ENCODE results near the gene PIK3R6. TPM values are rescaled to one million over a fixed set of nuclear protein-coding genes. Genes with fewer than 3 reads are reported as not detected.
A peak's percentile ranks its signal among the peaks of the same experiment; 100 is the strongest.
"Not testable (repeated sequence)": the region's sequence is repeated elsewhere in the genome, so short reads cannot be mapped to it uniquely, and the experiment has no call there.

The PIK3R6 gene
- total RNA-seq, 1 experiment from 2014 or later = not detected

DNA sequence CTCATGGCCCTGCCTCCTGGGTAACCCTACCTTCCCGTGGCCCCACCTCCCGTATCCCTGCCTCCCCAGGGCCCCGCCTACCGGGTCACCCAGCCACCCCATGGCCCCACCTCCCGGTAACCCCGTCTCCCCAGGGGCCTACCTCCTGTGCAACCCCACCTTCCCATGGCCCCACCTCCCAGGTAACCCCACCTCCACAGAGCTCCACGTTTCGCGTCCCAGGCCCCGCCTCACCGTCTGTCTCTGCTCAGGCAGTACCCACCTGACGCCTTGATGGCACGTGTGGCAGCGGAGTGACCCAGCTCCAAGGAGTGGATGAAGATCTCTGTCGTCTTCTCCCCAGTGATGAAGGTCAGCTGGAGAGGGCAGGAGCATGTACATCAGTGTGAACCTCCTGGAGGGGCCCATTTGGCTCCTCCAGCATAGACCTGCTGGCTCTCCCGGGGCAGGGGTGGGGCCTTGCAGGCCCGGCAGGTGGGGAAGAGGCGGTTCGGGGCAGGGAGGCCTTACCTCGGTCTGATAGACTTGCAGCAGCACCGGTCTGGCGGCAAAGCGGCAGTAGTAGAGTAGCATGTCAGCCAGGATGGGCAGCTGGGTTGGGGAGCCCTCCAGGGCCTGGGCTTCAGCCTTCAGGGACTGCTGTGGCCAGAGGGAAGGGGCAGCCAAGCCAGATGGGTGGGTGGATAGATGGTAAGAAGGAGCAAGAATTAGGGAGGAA lies 18.7 kb upstream of the PIK3R6 start:
- H2AK5ac ChIP-seq (ENCODE audit: insufficient read length, low read length) = no peak overlapping the region
- H3K14ac ChIP-seq (ENCODE audit: insufficient read depth, low read length) = no peak overlapping the region
- no peak overlapping the region; a peak in 1 of 7 replicates for H3K27ac Mint-ChIP-seq
- peak; percentile 84 for DNase-seq
- no peak overlapping the region for H4K91ac ChIP-seq (ENCODE audit: insufficient read length, low read depth, low read length)
- H4K20me1 ChIP-seq (ENCODE audit: control insufficient read depth, insufficient read depth, insufficient read length) = no peaks in the 10 kb centered on the region
- H2BK15ac ChIP-seq (ENCODE audit: low read depth, low read length) = no peak overlapping the region
- no peak overlapping the region for H3K9ac ChIP-seq (ENCODE audit: extremely low read depth, insufficient read length, low read length)
- H2BK120ac ChIP-seq (ENCODE audit: low read depth, low read length, poor library complexity, severe bottlenecking) = no peak overlapping the region
- no peak overlapping the region for H3K23ac ChIP-seq (ENCODE audit: insufficient read length, low read depth, low read length)
- H3K23me2 ChIP-seq (ENCODE audit: insufficient read length, low read depth, low read length, poor library complexity, severe bottlenecking) = no peaks in the 10 kb centered on the region
- no peaks in the 10 kb centered on the region; a peak in 1 of 5 replicates for H3K9me3 Mint-ChIP-seq
- no CpG with 5 or more reads among the region's 23 CpGs for WGBS (ENCODE audit: extremely low coverage, insufficient read length, low lambda C conversion rate)
- no peak overlapping the region for H2BK5ac ChIP-seq (ENCODE audit: insufficient read length, low read length)
- no peak overlapping the region for H3K4ac ChIP-seq (ENCODE audit: low read depth, low read length)
- TF ChIP-seq, protein P1, sequence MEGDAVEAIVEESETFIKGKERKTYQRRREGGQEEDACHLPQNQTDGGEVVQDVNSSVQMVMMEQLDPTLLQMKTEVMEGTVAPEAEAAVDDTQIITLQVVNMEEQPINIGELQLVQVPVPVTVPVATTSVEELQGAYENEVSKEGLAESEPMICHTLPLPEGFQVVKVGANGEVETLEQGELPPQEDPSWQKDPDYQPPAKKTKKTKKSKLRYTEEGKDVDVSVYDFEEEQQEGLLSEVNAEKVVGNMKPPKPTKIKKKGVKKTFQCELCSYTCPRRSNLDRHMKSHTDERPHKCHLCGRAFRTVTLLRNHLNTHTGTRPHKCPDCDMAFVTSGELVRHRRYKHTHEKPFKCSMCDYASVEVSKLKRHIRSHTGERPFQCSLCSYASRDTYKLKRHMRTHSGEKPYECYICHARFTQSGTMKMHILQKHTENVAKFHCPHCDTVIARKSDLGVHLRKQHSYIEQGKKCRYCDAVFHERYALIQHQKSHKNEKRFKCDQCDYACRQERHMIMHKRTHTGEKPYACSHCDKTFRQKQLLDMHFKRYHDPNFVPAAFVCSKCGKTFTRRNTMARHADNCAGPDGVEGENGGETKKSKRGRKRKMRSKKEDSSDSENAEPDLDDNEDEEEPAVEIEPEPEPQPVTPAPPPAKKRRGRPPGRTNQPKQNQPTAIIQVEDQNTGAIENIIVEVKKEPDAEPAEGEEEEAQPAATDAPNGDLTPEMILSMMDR (conservative IDR thresholded peaks at IDR 0.05) = no peak
- H3K27me3 ChIP-seq (ENCODE audit: insufficient read depth, low read length) = no peaks in the 10 kb centered on the region
- H3K4me1 Mint-ChIP-seq = peaks cover 2 to 8% of the 10 kb centered on the region in 2 experiments; a peak in 3 of 4 replicates
- no peak overlapping the region; a peak in 1 of 5 replicates for H3K4me3 Mint-ChIP-seq
- H3K56ac ChIP-seq (ENCODE audit: insufficient read length, low read depth, low read length) = no peak overlapping the region
- no peaks in the 10 kb centered on the region for H3K79me2 ChIP-seq (ENCODE audit: insufficient read depth, low read length)
- no peak overlapping the region for H2BK20ac ChIP-seq (ENCODE audit: low read depth, low read length, poor library complexity, severe bottlenecking)
- no peaks in the 10 kb centered on the region; the same call in none of the 2 replicates for H3K27me3 Mint-ChIP-seq (ENCODE audit: low read depth)
- no peak overlapping the region for H3T11ph ChIP-seq (ENCODE audit: low read length)
- no peak overlapping the region for H4K8ac ChIP-seq (replicated peaks; ENCODE audit: insufficient read length, low read depth, low read length)
- H3K4me2 ChIP-seq (ENCODE audit: insufficient read depth, insufficient read length, low read length) = no peak overlapping the region
- no peaks in the 10 kb centered on the region for H3K9me3 ChIP-seq (ENCODE audit: control insufficient read depth, low read depth, low read length)
- H2AFZ ChIP-seq (ENCODE audit: low read length) = no peak overlapping the region
- H3K36me3 Mint-ChIP-seq (ENCODE audit: insufficient read depth in 1 of 3, low read depth in 3 of 3) = no peaks in the 10 kb centered on the region
- no peak overlapping the region for H4K5ac ChIP-seq (ENCODE audit: insufficient read length, low read depth, low read length)
- H2BK12ac ChIP-seq (ENCODE audit: insufficient read length, low read depth, low read length) = no peak overlapping the region
- no peaks in the 10 kb centered on the region for H3K4me1 ChIP-seq (ENCODE audit: insufficient read depth, low read length)
- H3K79me1 ChIP-seq (ENCODE audit: insufficient read depth, low read depth, low read length, poor library complexity, severe bottlenecking) = no peaks in the 10 kb centered on the region
- H3K18ac ChIP-seq (ENCODE audit: insufficient read length, low read depth, low read length) = no peak overlapping the region
- H3K27ac ChIP-seq (ENCODE audit: insufficient read length, low read depth, low read length) = no peak overlapping the region

DNA sequence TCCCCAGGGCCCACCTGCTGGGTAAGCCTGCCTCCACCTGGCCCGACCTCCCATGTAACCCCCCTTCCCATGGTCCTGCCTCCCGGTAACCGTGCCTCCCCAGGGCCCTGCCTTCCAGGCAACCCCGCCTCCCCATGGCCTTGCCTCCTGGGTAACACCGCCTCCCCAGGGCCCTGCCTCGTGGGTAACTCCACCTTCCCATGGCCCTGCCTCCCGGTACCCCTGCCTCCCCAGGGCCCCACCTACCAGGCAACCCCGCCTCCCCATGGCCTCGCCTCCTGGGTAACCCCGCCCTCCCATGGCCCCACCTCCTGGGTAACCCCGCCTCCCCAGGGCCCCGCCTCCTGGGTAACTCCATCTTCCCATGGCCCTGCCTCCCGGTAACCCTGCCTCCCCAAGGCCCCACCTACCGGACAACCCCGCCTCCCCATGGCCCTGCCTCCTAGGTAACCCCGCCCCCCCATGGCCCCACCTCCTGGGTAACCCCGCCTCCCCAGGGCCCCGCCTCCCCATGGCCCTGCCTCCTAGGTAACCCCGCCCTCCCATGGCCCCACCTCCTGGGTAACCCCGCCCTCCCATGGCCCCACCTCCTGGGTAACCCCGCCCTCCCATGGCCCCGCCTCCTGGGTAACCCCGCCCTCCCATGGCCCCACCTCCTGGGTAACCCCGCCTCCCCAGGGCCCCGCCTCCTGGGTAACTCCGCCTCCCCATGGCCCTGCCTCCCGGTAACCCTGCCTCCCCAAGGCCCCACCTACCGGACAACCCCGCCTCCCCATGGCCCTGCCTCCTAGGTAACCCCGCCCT lies 17.9 kb upstream of the PIK3R6 start:
- H3K36me3 Mint-ChIP-seq (ENCODE audit: insufficient read depth in 1 of 3, low read depth in 3 of 3); H2AK5ac ChIP-seq (ENCODE audit: insufficient read length, low read length); H4K8ac ChIP-seq (replicated peaks; ENCODE audit: insufficient read length, low read depth, low read length); H3K56ac ChIP-seq (ENCODE audit: insufficient read length, low read depth, low read length); H3K27ac ChIP-seq (ENCODE audit: insufficient read length, low read depth, low read length); H3K4me3 Mint-ChIP-seq; H4K91ac ChIP-seq (ENCODE audit: insufficient read length, low read depth, low read length); H4K5ac ChIP-seq (ENCODE audit: insufficient read length, low read depth, low read length); H3K4me2 ChIP-seq (ENCODE audit: insufficient read depth, insufficient read length, low read length); H3K79me1 ChIP-seq (ENCODE audit: insufficient read depth, low read depth, low read length, poor library complexity, severe bottlenecking); H3K14ac ChIP-seq (ENCODE audit: insufficient read depth, low read length); H2AFZ ChIP-seq (ENCODE audit: low read length); H2BK20ac ChIP-seq (ENCODE audit: low read depth, low read length, poor library complexity, severe bottlenecking); H2BK12ac ChIP-seq (ENCODE audit: insufficient read length, low read depth, low read length); H3K23me2 ChIP-seq (ENCODE audit: insufficient read length, low read depth, low read length, poor library complexity, severe bottlenecking); H3K27me3 ChIP-seq (ENCODE audit: insufficient read depth, low read length); H2BK15ac ChIP-seq (ENCODE audit: low read depth, low read length); H4K20me1 ChIP-seq (ENCODE audit: control insufficient read depth, insufficient read depth, insufficient read length); H3K4me1 Mint-ChIP-seq; H3K27ac Mint-ChIP-seq; H3K4me1 ChIP-seq (ENCODE audit: insufficient read depth, low read length); H2BK120ac ChIP-seq (ENCODE audit: low read depth, low read length, poor library complexity, severe bottlenecking); H3K79me2 ChIP-seq (ENCODE audit: insufficient read depth, low read length); H3T11ph ChIP-seq (ENCODE audit: low read length); H3K27me3 Mint-ChIP-seq (ENCODE audit: low read depth); H3K9ac ChIP-seq (ENCODE audit: extremely low read depth, insufficient read length, low read length); H3K9me3 ChIP-seq (ENCODE audit: control insufficient read depth, low read depth, low read length); H2BK5ac ChIP-seq (ENCODE audit: insufficient read length, low read length); H3K23ac ChIP-seq (ENCODE audit: insufficient read length, low read depth, low read length); H3K4ac ChIP-seq (ENCODE audit: low read depth, low read length); H3K9me3 Mint-ChIP-seq; H3K18ac ChIP-seq (ENCODE audit: insufficient read length, low read depth, low read length): not testable (repeated sequence)
- WGBS (ENCODE audit: extremely low coverage, insufficient read length, low lambda C conversion rate) = no CpG with 5 or more reads among the region's 30 CpGs
- peak; percentile 94 for DNase-seq
